Measurements from ENCODE around the gene CD83.

- TF ChIP-seq POLR2AphosphoS5 (IDR thresholded peaks at IDR 0.05; ENCODE audit: low read depth, low read length) (no peak), POLR2A (IDR thresholded peaks at IDR 0.05; ENCODE audit: low read depth, low read length) (no peak), TAF1 (IDR thresholded peaks at IDR 0.05; ENCODE audit: borderline replicate concordance, low read depth, low read length) (no peak)
Observed at GRCh38 chr6:14091339-14091978, 26.1 kb upstream of the CD83 start.

Measured in GM12892 (cell line).